Kidney tubule cell (primary cell): ENCODE results near the gene NUDT1.

Source experiments
- DNase-seq: peaks from one replicate; pipeline ENCODE4 v3.0.0-alpha.2; 2018; ENCODE audit warnings: low spot score

Gene NUDT1

DNA sequence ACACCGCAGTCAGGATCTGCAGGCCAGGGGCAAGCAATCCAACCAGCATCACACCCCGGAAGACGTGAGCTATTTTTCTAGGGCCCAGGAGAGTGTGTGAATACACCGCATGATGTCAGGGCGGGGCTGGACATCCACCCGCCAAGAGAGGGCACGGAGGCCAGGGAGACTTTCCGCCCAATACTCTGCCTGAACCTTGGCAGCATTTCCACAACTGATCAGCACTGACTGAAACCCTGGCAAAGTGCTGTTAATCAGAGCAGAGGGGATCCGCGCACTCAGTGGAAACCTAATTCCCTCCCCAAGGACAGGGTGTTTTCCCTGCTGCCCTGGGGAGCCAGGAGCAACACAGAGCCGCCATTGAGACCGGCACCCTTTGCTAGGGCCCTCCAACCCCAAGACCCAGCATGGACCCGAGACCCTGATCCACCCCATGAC, 17.5 kb upstream of the NUDT1 start:
- no peak for DNase-seq

DNA sequence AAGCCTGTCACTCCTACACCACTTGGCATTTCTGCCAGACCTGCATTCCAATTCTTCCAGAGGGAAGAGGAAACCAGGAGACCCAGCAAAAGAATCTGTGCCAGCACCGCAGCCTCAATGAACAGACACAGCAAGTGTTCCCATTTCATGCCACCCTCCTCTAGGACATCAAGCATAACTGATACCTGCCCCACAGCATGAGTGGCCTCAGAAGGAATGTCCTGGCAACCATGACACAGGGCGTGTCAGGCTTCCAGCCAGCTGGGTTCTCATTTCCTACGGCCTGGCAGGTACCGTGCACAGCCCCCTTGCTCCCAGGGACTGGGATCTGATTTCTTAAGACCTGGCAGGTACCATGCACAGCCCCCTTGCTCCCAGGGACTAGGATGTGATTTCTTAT, 17.1 kb upstream of the NUDT1 start:
- DNase-seq = peak; percentile 86

DNA sequence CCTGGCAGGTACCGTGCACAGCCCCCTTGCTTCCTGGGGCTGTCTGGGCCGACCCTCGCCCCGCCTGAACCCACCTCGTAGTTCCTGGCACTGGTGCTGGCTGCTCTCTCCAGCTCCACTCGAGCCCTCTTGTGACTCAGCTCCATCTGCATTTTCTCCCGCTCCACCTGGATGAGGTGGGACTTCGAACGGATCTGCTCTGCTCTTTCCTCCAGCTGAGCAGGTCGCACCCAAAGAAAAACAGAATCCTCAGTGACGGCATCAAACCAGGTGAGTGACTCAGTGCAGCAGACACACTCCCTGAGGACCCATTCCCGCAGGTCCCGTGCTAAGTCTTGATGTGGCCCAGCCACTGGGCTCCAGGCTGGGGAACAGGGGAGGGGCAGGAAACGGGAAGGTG, 16.7 kb upstream of the NUDT1 start:
- peak; percentile 85 for DNase-seq

DNA sequence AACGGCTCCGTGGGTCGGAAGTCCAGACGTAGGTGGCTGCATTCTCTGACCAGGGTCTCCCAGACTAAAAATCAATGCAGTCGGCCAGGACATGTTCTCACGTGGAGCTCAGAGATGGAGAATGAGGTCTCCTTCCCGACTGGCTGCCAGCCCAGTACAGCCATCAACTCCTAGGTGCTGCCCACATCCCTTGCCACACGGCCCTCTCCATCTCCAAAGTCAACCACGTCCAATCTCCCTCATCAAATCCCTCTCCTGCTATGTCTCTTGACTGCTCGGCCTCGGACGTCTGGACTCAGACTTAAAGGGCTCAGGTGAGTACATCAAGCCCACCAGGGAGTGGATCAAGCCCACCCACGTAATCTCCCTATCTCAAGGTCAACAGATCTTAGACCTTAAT, 16.2 kb upstream of the NUDT1 start:
- no peak for DNase-seq

DNA sequence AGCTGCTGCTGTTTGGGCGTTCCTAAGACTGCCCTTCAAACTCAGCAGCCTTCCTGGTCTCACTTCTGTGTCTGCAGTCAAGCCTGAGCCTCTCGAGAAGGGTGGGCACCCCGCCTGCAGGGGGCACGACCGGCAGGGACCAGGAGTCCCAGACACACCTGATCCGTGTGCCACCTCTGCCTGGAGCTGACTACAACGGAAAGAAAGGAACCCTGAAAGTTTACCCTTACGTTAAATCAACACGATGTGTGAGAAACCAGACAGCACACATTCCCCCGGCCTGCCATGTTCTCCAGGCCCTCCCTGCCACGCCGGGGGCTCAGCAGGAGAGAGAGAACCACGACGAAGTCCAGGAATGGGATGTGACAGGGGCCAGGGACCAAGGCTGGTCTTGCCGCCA, 14.3 kb upstream of the NUDT1 start:
- no peak for DNase-seq

DNA sequence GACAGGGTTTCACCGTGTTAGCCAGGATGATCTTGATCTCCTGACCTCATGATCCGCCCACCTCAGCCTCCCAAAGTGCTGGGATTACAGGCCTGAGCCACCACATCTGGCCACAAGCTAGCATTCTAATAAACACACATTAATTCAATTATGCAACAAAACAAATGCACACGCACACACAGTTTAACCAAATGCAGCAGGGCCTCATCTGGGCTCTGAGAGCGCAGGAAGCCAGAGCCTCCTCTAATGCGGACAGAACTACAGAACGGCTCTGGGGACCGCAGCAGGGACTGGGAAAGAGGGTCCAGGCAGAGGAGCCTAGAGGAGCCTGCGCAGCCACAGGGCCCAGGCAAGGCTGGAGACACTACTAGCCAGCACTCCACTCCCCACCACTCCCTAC, 13.1 kb upstream of the NUDT1 start:
- no peak for DNase-seq

DNA sequence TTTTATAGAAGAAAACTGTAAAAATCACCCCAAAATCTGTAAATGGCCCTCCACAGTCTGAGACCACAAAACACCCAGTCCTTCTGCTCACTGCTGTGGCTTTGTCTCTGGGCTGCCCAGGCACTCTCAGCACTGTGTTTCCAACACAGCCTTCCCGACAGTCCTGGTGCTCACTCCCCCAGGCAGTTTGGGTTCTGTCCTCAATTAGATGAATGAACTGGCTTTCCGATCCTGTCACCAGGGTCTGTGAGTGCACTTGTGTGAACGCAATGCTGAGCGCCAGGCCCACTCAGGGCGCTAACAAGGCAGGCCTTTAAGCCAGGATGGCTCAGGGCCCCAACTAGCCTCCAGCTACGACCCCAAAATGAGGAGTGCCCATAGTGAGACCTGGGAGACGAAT, 12.6 kb upstream of the NUDT1 start:
- DNase-seq = no peak

DNA sequence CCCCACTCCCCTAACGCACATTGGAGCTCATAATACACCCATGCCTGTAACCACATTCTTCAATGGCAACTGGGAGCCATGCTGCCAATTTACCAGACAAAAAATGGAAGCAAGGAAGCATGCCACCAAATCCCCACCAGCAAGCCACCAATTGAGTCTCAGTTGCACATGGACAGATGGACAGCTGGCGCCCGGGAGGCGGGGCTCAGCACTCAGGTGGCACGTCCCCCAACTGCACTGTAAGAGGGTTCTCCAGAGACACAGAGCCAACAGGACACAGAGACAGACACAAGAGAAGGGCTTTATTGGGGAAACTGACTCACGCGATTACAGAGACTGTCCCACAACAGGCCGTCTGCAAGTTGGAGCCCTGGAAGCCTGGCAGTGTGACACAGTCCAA, 11.8 kb upstream of the NUDT1 start:
- no peak for DNase-seq

DNA sequence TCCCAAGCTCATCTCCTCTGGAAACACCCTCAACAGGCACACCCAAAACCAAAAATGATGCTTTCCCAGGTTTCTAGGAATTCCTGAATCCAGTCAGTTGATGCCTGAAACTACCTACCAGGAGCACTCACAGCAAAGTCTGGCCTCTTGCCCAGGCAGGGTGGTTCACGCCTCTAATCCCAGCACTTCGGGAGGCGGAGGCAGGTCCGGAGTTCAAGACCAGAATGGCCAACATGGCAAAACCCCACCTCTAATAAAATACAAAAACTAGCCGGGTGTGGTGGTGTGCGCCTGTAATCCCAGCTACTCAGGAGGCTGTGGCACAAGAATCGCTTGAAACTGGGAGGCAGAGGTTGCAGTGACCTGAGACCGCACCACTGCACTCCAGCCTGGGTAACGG, 11.1 kb upstream of the NUDT1 start:
- DNase-seq = no peak

DNA sequence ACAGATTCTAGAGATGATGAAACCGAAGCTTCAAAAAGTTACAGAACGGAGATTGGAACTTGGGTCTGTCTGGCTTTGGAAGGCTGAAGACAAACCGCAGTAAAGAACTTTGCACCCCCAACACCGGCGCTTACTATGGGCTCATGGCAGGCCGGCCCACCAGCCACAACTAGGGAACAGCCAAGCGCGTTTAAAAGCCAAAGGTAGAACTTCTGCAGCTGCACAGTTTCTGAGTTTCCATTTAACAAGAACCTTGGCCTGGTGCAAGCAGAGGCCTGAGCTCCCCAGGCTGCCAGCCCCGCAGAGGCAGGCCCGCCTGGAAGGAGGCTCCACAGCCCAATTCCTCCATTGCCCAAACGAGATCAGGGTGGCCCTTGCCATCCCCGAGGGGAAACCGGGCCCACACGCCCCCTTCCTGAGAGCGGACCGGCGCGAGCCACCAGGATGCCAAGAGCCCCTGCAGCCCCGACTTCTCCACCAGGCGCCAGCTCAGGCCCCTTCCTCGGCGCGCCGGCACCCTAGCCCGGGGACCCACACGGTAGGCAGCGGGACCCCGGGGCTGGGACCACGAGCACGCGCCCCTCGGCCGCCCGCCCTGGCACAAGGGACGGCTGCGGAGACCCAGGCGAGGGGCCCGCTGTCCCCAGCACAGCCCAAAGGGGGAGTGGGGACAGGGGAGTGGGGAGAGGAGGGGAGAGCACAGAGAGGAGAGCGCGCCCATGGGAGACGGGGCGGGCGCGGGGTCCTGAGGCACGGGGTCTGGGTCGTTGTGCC, 9.8 kb upstream of the NUDT1 start:
- peak; percentile 3 for DNase-seq

DNA sequence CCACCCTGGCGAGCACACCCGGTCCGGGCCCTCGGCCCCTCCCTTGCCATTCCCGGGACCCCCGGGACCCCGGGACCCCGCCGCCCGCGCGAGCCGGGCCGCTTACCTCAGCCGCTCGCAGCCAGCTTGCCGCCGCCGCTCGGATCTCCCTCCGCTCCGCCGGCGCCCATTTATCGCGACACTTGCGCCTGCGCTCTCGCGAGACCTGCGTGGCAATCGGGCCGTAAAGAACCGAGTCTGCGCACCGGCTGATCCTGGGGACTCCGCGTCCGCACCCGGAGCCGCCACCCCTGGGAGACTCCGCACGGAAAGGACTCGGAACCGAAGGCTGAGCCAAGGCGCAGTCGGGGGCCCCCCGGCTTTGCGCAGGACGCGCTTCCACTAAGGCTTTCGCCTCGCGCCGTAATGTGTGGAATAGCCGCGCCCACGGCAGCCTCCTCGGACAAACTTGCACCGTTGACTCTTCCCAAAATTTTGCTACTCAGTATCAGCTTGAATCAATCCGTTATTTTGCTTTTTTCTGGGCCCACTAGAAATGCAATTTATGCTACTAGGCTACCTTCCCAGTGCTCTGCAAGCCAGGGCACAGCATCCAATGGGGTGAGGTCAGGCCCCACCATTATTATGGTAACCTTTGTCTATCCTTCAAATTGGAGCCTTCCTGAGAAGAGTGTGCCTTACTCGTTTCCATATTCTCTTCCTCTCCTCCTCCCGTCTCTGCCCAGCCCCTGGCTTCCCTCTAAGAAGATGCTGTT, 9.1 kb upstream of the NUDT1 start, which contains the start of gene MAD1L1:
MAD1L1 (minus strand) TSS at position 180 of the 755 bp plus-strand sequence. CDS start 2,812 bp downstream, outside the sequence.
- peak; percentile 89 for DNase-seq

DNA sequence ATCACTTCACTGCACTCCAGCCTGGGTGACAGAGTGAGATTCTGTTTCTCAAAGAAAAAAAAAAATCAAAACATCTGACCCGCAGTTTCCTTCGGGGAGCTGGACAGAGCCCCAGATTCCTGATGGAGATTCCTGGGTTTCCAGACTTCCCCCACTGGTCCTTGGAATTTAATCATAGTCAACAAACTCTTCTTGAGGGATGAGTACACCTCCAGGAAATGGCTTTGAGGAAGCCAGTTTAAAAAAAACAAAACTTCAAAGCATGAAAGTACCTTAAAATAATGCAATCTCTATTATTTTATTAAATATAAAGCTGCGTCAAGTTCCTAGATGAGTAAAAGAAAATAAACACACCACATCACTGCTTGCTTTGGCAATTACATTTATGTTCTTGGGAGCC, 8.1 kb upstream of the NUDT1 start:
- DNase-seq = no peak

DNA sequence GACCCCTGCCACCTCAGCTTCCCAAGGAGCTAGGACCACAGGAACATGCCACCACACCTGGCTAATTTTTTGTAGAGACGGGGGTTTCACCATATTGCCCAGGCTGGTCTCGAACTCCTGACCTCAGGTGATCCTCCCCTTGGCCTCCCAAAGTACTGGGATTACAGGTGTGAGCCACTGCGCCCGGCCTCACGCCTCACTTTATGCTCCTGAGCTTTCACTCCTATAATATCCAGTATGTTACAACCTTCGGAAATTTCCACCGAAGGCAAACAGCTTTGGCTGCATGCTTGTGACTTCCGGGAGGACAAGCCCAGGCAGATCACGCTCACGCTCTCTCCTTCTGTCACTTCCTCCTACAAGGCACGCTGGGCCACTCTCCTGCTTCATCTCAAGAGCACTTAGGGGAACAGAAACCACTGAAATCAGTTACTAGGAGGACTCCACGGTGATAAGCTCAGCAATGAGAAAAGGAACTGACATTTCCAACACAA, 4.9 kb upstream of the NUDT1 start:
- DNase-seq = no peak

DNA sequence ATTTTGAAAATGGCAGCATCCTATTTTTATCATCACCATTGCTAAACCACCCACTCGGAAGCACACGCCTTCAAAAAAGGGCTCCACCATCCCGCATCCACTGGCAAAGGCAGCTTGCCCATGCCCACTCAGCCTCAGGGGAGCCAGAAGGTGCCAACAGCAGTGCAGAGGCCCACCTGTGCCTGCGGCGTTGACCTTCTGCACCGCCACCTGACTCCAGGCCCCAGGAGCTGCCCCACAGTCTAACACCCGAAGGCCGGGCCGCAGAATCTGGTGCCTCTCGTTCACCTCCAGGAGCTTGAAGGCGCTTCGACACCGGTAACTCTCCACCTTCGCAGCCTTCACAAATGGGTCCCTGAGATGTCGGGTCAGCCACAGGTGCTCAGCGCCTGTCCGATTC, 2.8 kb upstream of the NUDT1 start:
- no peak for DNase-seq

DNA sequence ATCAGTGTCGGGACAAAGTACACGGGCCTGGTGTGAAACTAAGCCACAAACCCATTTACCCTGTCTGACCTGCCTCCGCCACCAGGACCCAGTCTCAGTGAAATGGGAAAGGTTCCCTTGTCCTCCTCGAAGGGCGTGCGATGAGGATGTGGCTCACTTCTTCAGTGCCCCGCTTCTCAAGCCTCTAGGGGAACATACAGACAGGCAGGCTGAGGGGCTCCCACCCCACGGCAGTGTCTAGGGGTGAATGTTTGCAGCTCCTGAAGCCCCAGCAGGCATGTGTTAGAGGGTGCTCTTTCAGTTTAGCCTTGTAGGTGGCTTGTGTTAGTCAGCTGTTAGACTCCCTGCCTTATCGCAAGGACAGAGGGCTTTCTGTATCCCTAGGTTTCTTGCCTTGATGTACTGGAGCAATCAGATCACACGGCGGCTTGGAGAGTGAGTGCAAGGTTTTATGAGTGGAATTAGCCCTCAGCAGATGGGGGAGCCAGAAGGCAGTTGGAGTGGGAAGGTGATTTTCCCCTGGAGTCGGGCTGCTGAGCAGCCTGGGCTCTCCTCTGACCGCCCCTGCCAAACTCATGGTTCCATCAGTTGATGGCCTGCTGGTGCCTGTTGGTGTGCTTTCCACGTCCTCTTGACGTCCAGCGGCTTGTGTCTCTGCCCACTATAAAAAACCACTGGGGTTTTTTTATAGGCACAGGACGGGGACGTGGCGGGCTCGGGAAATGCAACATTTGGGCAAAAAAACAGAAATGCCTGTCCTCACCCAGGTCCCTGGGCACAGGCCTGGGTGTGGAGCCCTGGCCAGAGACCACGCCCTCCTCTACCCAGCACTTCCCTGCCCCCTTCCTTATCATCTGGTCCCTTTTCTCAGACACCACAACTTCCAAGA, 759 bp downstream of the NUDT1 start:
- peak; percentile 34 for DNase-seq

DNA sequence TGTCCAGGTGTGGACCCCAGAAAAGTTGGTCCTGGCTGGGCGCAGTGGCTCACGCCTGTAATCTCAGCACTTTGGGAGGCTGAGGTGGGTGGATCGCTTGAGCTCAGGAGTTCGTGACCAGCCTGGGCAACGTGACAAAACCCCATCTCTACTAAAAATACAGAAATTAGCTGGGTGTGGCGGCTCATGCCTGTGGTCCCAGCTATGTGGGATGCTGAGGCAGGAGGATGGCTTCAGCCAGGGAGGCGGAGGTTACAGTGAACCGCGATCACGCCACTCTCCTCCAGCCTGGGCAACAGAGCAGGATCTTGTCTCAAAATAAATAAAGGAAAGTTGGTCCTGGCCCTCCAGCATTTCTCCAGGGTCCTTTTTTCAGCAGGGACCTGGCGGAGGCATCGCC, 1.4 kb downstream of the NUDT1 start:
- DNase-seq = no peak

DNA sequence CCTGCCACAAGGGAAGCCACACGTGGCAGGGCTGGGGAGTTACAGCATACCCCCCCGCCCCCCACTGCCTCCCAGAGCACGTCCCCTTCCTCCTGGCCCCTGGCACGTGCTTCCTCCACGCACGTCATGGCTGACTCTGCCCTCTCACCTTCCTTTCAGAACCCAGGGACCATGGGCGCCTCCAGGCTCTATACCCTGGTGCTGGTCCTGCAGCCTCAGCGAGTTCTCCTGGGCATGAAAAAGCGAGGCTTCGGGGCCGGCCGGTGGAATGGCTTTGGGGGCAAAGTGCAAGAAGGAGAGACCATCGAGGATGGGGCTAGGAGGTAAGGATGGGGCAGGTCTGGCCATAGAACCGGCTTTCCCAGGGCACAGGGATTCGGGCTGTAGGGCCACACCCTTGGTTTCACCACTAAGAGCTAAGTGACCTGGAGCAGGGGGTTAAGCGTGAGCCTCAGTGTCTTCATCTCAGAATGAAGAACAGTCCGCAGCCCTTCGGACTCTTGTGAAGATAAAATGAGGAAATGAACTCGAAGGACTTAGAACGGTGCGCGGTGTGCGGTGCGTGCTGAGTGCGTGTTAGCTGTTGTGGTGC, 2.5 kb downstream of the NUDT1 start:
- DNase-seq = no peak

DNA sequence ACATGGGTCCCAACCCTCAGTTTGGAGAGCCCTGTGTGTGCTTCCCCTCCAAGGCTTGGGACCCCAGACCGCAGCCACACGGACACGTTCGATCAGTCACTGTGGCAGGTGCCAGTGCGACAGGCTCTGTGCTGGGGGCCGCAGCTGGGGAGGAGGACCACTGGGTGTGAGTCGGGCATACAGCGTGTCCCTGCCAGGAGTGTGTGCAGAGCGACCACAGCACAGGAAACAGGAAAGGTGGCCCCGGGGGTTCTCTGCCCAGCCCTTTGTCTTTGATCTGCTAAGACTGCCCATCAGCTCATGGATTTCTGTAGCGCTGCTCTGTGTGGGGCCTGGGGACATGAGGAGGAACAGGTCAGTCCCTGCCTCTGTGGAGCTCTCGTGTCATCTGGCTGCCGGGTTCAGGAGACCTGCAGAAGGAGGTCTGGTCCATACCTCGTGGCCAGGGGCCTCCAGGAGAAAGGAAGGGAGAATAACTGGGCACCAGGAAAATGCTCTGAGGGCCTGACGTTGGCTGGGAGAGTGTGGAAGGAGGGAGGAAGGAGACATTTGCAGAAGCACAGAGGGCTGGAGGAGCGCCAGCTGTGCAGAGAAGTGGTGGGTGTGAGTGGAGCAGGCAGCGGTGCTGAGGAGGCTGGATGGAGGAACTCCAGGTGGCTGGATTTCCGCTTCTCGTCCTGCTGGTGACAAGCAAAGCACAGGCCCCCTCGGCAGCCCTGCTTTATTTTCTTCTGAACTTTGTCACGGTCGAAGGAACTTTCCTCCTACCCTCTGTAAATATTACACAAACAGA, 4.1 kb downstream of the NUDT1 start:
- DNase-seq = no peak

DNA sequence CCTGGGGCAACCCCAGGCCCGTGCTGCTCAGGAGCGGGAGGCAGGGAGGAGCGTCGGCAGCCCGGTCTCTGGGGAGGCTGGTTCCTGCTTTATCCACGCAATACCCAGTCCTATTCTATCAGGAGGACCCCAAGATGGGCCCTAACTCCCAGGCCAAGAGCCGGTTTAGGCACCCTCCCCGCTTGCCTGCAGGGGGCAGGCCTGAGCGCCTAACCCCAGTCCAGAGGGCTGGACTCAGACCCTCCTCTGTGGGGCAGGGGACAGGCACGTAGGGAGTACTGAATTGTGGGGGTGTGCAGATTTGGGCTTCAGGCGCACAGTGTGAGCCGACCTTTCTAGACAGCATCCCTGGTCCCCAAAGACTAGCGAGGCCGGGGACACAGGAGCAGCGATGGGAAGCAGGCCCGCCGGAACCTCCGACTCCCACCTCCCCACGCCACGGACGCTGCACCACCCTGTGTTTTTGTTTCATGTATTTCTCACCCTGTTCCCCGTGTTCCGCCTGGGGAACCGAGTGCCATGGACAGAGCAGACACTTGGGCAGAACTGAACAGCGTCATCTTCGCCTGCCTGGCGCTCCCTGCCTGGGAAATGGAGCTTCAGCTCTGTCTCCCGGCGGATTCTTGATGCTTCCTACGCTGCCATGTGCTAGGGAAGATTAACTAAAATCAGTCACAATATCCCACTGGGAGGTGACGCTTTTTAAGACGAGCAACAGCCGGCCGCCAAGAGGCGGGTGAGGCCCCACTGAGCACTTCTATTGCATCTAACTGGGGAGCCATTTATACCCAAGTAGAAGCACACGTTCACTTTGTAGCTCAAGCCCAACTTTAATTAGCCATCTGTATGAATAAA, 5.3 kb downstream of the NUDT1 start:
- peak; percentile 19 for DNase-seq
